Spleen (tissue), 7 donors: ENCODE data around the gene EXOC3.

Experiments used
- CTCF ChIP-seq, 11 experiments: fragments of 200-600 bp in 7 of 11; fragments of 450-650 bp in 4 of 11; sonication (generic) in 4 of 11; IDR thresholded peaks in 8 of 11; conservative IDR thresholded peaks in 3 of 11; 1 replicate in 7 of 11; 2 replicates in 4 of 11; pipeline versions ENCODE4 v1.4.0 to v1.8.0; 2016 to 2021; ENCODE audit warnings: antibody characterized with exemption in 11 of 11, inconsistent platforms in 4 of 11, mild to moderate bottlenecking in 1 of 11
- POLR2A ChIP-seq, 3 donors: fragments of 450-650 bp; IDR thresholded peaks; one replicate each; pipeline ENCODE4 v1.5.1; 2017; ENCODE audit warnings: antibody characterized with exemption in 3 of 3, mild to moderate bottlenecking in 1 of 3
- POLR2AphosphoS5 ChIP-seq, 3 donors: sonication (generic); formaldehyde crosslinking; IDR thresholded peaks; one replicate each; pipeline ENCODE4 v1.5.1; 2017; ENCODE audit warnings: antibody characterized with exemption in 3 of 3
- donor health status: DM: no; HTN: no; CAD: no; lungs with moderate emphysema.
- donor health status: DM: no; HTN: no; CAD: no.
- donor health status: DM: no; HTN: no; CAD: no.

DNA sequence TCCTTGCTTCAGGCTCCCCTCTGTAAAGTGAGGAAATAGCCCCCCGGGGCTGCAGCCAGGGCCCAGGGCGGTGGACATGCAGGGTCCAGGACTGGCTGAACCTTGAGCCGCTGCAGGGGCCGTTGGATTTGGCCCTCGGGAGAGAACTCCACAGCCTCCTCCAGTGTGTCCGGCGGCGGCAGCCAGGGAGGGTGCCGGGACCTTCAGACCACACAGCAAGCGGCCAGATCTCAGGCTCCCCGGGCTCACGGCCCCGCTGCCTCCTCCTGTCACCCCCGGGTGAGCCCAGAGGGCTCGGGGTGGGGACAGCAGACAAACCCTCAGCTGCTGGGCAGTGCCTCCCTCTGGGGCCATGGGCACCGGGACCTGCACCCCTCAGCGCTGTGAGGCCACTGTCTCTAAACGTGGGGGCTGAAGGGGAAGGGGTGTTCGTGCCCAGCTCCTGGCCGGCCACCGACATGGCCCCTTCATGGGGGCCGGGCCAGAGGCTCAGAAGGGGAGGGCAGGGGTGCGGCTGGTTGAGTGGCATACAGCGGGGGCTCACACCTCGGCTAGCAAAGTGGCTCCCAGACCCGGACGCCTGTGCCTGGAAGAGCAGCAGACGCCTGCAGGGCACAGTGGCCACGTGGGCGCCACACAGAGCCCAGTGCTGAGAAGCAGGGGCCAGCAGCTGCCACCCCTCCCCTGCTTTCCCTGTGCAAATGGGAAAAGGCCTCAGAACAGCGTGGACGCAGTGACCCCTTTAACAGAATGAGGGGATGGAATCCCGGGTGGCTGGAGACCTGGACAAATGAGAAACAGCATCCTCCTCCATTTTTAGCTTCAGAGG, 61.6 kb downstream of the EXOC3 start:
- TF ChIP-seq CTCF (IDR thresholded peaks at IDR 0.05 in 8 of 11, conservative IDR thresholded peaks at IDR 0.05 in 3 of 11): no peak
- no peak for TF ChIP-seq POLR2A (IDR thresholded peaks at IDR 0.05)
- TF ChIP-seq POLR2AphosphoS5 (IDR thresholded peaks at IDR 0.05): no peak
